ENCODE measurements around the gene FBLN1. TPM values are rescaled to one million over a fixed set of nuclear protein-coding genes. Genes with fewer than 3 reads are reported as not detected.

Gene FBLN1
- total and polyA plus RNA-seq, 2 of the 8 experiments (the other 6 are each of a cell fraction or from before 2014, with no cell fraction given) = 159 to 168 TPM

DNA sequence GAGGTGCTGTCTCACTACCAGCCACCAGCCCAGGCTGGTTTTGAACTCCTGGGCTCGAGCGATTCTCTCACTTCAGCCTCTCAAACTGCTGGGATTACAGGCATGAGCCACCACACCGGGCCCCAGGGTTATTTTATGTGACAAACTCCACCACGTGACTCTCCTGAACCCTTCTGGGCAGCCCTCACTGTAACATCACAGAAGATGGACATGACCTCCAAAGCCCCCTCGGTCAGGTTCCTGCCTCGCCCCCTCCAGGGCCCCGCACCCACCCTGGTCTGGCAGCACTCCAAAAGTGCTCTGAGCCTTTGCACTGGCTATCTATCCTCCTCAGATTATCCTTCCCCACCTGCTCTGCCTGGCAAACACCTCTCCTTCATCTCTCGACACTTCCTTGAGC is 45.9 kb upstream of the FBLN1 start (continued):
- no peak for TF ChIP-seq CTCF (IDR thresholded peaks at IDR 0.05; ENCODE audit: control extremely low read depth in 1 of 3, insufficient read depth in 1 of 3, low read depth in 1 of 3, low read length in 3 of 3)
- no peak for TF ChIP-seq MAX (IDR thresholded peaks at IDR 0.05)
- no peak for TF ChIP-seq HDAC6 (IDR thresholded peaks at IDR 0.05; ENCODE audit: low read depth, low read length)
- TF ChIP-seq YY1 (IDR thresholded peaks at IDR 0.05; ENCODE audit: low read depth, low read length) = no peak
- TF ChIP-seq SRF (IDR thresholded peaks at IDR 0.05; ENCODE audit: low read depth, low read length) = no peak
- no peak for TF ChIP-seq JUN (IDR thresholded peaks at IDR 0.05; ENCODE audit: low read depth, low read length)
- TF ChIP-seq POLR2A (IDR thresholded peaks at IDR 0.05; ENCODE audit: control extremely low read depth in 1 of 2, low read depth in 2 of 2, low read length in 2 of 2) = no peak

Measured in H1 (cell line).